HEK293 (cell line): ENCODE data around the gene ARHGAP24.

ENCODE experiments used
- CTCF ChIA-PET: fragments of 350-600 bp; formaldehyde crosslinking; extraction: SDS; loops from one replicate; lab custom pipeline; 2021; ENCODE audit warnings: antibody characterized with exemption; lab: Yijun Ruan, JAX
- POLR2A ChIA-PET: fragments of 300-600 bp; formaldehyde crosslinking; extraction: SDS; loops from one replicate; lab custom pipeline; 2020; ENCODE audit warnings: antibody characterized with exemption, inconsistent platforms; lab: Yijun Ruan, JAX
- H3K27ac ChIP-seq: fragments of 200-500 bp; sonication (Bioruptor generic); 2 replicates; pipeline ENCODE4 v1.5.1; 2014; ENCODE audit warnings: low read depth, low read length, control low read depth, inconsistent platforms; ENCODE audit errors: extremely low read depth
- H3K36me3 ChIP-seq, 2 experiments: fragments of 200-500 bp in 1 of 2; sonication (Bioruptor generic) in 1 of 2; 1 replicate in 1 of 2; 2 replicates in 1 of 2; pipeline ENCODE4 v1.5.1; 2014 to 2017; ENCODE audit warnings: inconsistent platforms in 2 of 2, low read length in 2 of 2; ENCODE audit not compliant: control insufficient read depth in 2 of 2, insufficient read depth in 1 of 2
- H3K4me1 ChIP-seq: fragments of 200-500 bp; sonication (Bioruptor generic); 2 replicates; pipeline ENCODE4 v1.5.1; 2014; ENCODE audit warnings: mild to moderate bottlenecking, low read length, inconsistent platforms; ENCODE audit not compliant: control insufficient read depth, insufficient read depth
- H3K4me3 ChIP-seq: 2 replicates; pipeline ENCODE4 v1.5.1; 2011; ENCODE audit warnings: low read depth, mild to moderate bottlenecking, control low read depth, low read length, moderate library complexity
- H3K9me3 ChIP-seq: fragments of 200-500 bp; sonication (Bioruptor generic); 2 replicates; pipeline ENCODE4 v1.5.1; 2014; ENCODE audit warnings: low read depth, low read length, inconsistent platforms; ENCODE audit not compliant: control insufficient read depth, insufficient read depth
- REPIN1 ChIP-seq: fragments of 450-650 bp; formaldehyde crosslinking; IDR thresholded peaks from 2 replicates; pipeline ENCODE4 v1.5.1; 2017; ENCODE audit warnings: missing biosample characterization, missing genetic modification characterization, low read depth
- SP7 ChIP-seq: fragments of 450-650 bp; formaldehyde crosslinking; IDR thresholded peaks from 2 replicates; pipeline ENCODE4 v1.5.1; 2016; ENCODE audit warnings: missing biosample characterization, missing genetic modification characterization
- TRIM28 ChIP-seq: IDR thresholded peaks from 2 replicates; pipeline ENCODE4 v1.6.1; 2011; ENCODE audit warnings: low read length, control low read depth, borderline replicate concordance
- WT1 ChIP-seq: fragments of 450-650 bp; formaldehyde crosslinking; IDR thresholded peaks from 2 replicates; pipeline ENCODE4 v1.5.1; 2016; ENCODE audit warnings: missing biosample characterization, missing genetic modification characterization
- ZFHX2 ChIP-seq: fragments of 450-650 bp; formaldehyde crosslinking; conservative IDR thresholded peaks from 2 replicates; pipeline ENCODE4 v1.5.1; 2016; ENCODE audit warnings: missing biosample characterization, missing genetic modification characterization
- ZFP41 ChIP-seq: fragments of 450-650 bp; formaldehyde crosslinking; IDR thresholded peaks from 2 replicates; pipeline ENCODE4 v1.5.1; 2016; ENCODE audit warnings: missing biosample characterization, missing genetic modification characterization, borderline replicate concordance
- ZNF169 ChIP-seq: fragments of 450-650 bp; formaldehyde crosslinking; IDR thresholded peaks from 2 replicates; pipeline ENCODE4 v1.5.1; 2016; ENCODE audit warnings: missing biosample characterization, missing genetic modification characterization
- ZNF266 ChIP-seq: fragments of 450-650 bp; formaldehyde crosslinking; IDR thresholded peaks from 2 replicates; pipeline ENCODE4 v1.5.1; 2016; ENCODE audit warnings: missing biosample characterization, missing genetic modification characterization, low read depth
- ZNF394 ChIP-seq: fragments of 450-650 bp; formaldehyde crosslinking; IDR thresholded peaks from 2 replicates; pipeline ENCODE4 v1.5.1; 2016; ENCODE audit warnings: missing biosample characterization, missing genetic modification characterization, mild to moderate bottlenecking, moderate library complexity, borderline replicate concordance
- ZNF501 ChIP-seq: fragments of 450-650 bp; formaldehyde crosslinking; IDR thresholded peaks from 2 replicates; pipeline ENCODE4 v1.5.1; 2016; ENCODE audit warnings: missing biosample characterization, missing genetic modification characterization
- ZNF530 ChIP-seq: fragments of 450-650 bp; formaldehyde crosslinking; IDR thresholded peaks from 2 replicates; pipeline ENCODE4 v1.5.1; 2016; ENCODE audit warnings: low read depth, missing biosample characterization, missing genetic modification characterization
- ZNF548 ChIP-seq: fragments of 450-650 bp; formaldehyde crosslinking; IDR thresholded peaks from 2 replicates; pipeline ENCODE4 v1.5.1; 2016; ENCODE audit warnings: missing biosample characterization, missing genetic modification characterization
- ZNF629 ChIP-seq: fragments of 450-650 bp; formaldehyde crosslinking; IDR thresholded peaks from 2 replicates; pipeline ENCODE4 v1.5.1; 2017; ENCODE audit warnings: missing biosample characterization, missing genetic modification characterization
- ZNF654 ChIP-seq: fragments of 450-650 bp; formaldehyde crosslinking; IDR thresholded peaks from 2 replicates; pipeline ENCODE4 v1.5.1; 2016; ENCODE audit warnings: low read depth, missing biosample characterization, missing genetic modification characterization
- ZNF660 ChIP-seq: fragments of 450-650 bp; IDR thresholded peaks from 2 replicates; pipeline ENCODE4 v1.5.1; 2018; ENCODE audit warnings: missing biosample characterization, mild to moderate bottlenecking, missing genetic modification characterization
- ZNF791 ChIP-seq: fragments of 450-650 bp; formaldehyde crosslinking; IDR thresholded peaks from 2 replicates; pipeline ENCODE4 v1.5.1; 2016; ENCODE audit warnings: missing biosample characterization, missing genetic modification characterization
- ZSCAN30 ChIP-seq: fragments of 450-650 bp; IDR thresholded peaks from 2 replicates; pipeline ENCODE4 v1.5.1; 2018; ENCODE audit warnings: missing biosample characterization, mild to moderate bottlenecking, missing genetic modification characterization, moderate library complexity
- TF ChIP-seq, protein P1 (sequence below): fragments of 450-650 bp; formaldehyde crosslinking; IDR thresholded peaks from 2 replicates; pipeline ENCODE4 v1.5.1; 2017; ENCODE audit warnings: missing biosample characterization, missing genetic modification characterization
- TF ChIP-seq, protein P2 (sequence below): fragments of 450-650 bp; formaldehyde crosslinking; IDR thresholded peaks from 2 replicates; pipeline ENCODE4 v1.5.1; 2016; ENCODE audit warnings: missing biosample characterization, missing genetic modification characterization
- TF ChIP-seq, protein P3 (sequence below): fragments of 450-650 bp; formaldehyde crosslinking; IDR thresholded peaks from 2 replicates; pipeline ENCODE4 v1.5.1; 2017; ENCODE audit warnings: missing biosample characterization, missing genetic modification characterization

Gene ARHGAP24

DNA sequence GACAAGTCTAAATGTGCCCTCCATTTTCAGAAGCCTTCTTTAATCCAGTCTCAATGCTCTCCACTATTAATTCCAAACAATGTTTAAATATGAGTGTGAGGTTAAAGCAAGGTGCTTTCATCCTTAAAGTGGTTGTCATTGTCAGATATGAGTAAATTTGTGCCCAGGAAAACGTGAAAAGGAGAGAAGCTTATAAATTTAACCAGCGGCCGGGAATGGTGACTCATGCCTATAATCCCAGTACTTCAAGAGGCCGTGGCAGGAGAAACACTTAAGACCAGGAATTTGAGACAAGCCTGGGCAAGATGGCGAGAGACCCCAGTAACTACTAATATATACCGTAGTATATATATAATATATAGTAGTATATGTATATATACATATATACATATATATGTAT, 270.0 kb downstream of the ARHGAP24 start:
- Histone ChIP-seq H3K27ac (no peak overlapping the region; the same call in 1 of the 2 replicates), H3K4me3 (no peak overlapping the region), H3K4me1 (0 out of 2 replicates have a peak, but pooled peaks cover 2% of the 10 kb centered on the region), H3K36me3 (no peaks in the 10 kb centered on the region), H3K9me3 (no peaks in the 10 kb centered on the region)
- TF ChIP-seq, protein P1, sequence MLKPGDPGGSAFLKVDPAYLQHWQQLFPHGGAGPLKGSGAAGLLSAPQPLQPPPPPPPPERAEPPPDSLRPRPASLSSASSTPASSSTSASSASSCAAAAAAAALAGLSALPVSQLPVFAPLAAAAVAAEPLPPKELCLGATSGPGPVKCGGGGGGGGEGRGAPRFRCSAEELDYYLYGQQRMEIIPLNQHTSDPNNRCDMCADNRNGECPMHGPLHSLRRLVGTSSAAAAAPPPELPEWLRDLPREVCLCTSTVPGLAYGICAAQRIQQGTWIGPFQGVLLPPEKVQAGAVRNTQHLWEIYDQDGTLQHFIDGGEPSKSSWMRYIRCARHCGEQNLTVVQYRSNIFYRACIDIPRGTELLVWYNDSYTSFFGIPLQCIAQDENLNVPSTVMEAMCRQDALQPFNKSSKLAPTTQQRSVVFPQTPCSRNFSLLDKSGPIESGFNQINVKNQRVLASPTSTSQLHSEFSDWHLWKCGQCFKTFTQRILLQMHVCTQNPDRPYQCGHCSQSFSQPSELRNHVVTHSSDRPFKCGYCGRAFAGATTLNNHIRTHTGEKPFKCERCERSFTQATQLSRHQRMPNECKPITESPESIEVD = 0 out of 2 replicates have a peak, but pooled peaks have one; percentile 41
- TF ChIP-seq ZNF266 (tag by site-specific recombination) (no peak), ZNF791 (tag by site-specific recombination) (no peak), ZSCAN30 (tag by site-specific recombination) (0 out of 2 replicates have a peak, but pooled peaks have one; percentile 32), ZNF394 (peak; percentile 45; the same call in 1 of the 2 replicates)
- POLR2A ChIA-PET = no interaction called here
- CTCF ChIA-PET = interaction anchor here (0.7 to 2.1 kb wide), 6 partner anchors 20 to 660 kb away, joined by 3 to 6 read pairs (median 4); no protein-coding TSS in a partner anchor

DNA sequence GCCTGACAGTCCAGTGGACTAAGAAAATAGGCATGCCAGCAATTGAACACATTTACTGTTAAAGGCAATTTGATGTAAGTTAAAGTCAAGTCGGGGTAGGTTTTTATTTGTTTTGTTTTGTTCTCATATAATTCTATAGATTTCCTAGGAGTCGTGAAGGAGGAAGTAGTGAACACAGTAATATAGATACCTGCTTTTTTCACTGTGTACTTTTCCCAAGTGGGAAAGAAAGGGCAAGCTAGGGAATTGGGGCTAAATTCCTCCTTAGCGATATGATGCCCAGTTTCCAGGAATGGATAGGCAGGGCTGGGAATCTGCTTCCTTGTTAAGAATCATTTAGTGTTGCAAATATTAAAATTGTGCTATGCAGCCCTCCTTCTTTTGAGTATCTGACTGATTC, 271.0 kb downstream of the ARHGAP24 start:
- no peaks in the 10 kb centered on the region for H3K9me3 ChIP-seq
- no peak overlapping the region for H3K27ac ChIP-seq
- 0 out of 2 replicates have a peak, but pooled peaks cover 2% of the 10 kb centered on the region for H3K4me1 ChIP-seq
- no peaks in the 10 kb centered on the region for H3K36me3 ChIP-seq
- CTCF ChIA-PET = interaction anchor here (1.5 to 2.5 kb wide), 3 partner anchors 328 to 596 kb away, joined by 3 to 11 read pairs (median 6); no protein-coding TSS in a partner anchor
- H3K4me3 ChIP-seq = no peak overlapping the region
- POLR2A ChIA-PET = no interaction called here
- TF ChIP-seq ZNF530 (no peak), ZNF548 (no peak), WT1 (no peak), ZNF629 (tag by site-specific recombination) (no peak), ZNF169 (no peak), ZFP41 (tag by site-specific recombination) (no peak)

DNA sequence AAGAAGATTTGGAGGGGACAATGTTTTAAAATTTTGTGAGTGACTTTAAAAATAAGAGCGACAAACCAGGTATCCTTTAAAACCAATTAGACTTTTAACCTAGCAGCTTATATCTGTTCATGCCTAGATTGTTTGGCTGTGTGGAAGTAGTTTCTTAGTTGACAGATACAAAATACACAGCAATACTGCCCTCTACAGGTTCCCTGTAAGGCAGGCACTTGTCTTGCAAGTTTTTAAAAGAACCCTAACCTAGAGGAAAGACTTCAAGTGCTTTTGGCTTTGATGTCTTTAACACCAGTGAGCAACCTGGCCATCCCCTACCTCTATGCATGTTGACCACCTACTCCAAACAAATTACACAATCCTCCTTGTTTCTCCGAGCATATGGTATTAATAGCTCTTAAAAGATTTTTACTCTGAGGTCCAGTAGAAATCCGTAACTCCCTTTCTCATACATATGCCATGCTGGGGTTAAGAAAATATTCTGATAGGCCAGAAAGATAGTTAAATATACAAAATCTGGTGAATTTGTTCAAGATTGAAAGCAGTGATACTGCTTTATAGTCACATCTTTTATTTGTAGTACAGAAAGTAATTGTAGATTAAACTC, 273.0 kb downstream of the ARHGAP24 start:
- CTCF ChIA-PET = interaction anchor here (0.5 to 2.5 kb wide), 20 partner anchors 9 to 1451 kb away, joined by 3 to 11 read pairs (median 4); partner anchors contain the start of gene ARHGAP24

More for the DNA sequence above, 273.0 kb downstream of the ARHGAP24 start:
- Histone ChIP-seq H3K4me3 (no peak overlapping the region), H3K36me3 (no peaks in the 10 kb centered on the region), H3K9me3 (no peaks in the 10 kb centered on the region), H3K4me1 (0 out of 2 replicates have a peak, but pooled peaks cover 2% of the 10 kb centered on the region), H3K27ac (no peak overlapping the region)
- POLR2A ChIA-PET = no interaction called here
- TF ChIP-seq REPIN1 = no peak
- no peak for TF ChIP-seq TRIM28
- TF ChIP-seq, protein P2, sequence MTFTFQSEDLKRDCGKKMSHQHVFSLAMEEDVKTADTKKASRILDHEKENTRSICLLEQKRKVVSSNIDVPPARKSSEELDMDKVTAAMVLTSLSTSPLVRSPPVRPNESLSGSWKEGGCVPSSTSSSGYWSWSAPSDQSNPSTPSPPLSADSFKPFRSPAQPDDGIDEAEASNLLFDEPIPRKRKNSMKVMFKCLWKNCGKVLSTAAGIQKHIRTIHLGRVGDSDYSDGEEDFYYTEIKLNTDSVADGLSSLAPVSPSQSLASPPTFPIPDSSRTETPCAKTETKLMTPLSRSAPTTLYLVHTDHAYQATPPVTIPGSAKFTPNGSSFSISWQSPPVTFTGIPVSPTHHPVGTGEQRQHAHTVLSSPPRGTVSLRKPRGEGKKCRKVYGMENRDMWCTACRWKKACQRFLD (tag by site-specific recombination) = no peak
- TF ChIP-seq SP7 = no peak
- 0 out of 2 replicates have a peak, but pooled peaks have one; percentile 37 for TF ChIP-seq ZNF660 (tag by site-specific recombination)
- TF ChIP-seq, protein P3, sequence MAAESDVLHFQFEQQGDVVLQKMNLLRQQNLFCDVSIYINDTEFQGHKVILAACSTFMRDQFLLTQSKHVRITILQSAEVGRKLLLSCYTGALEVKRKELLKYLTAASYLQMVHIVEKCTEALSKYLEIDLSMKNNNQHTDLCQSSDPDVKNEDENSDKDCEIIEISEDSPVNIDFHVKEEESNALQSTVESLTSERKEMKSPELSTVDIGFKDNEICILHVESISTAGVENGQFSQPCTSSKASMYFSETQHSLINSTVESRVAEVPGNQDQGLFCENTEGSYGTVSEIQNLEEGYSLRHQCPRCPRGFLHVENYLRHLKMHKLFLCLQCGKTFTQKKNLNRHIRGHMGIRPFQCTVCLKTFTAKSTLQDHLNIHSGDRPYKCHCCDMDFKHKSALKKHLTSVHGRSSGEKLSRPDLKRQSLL (tag by site-specific recombination) = no peak
- peak; percentile 77 for TF ChIP-seq ZNF654
- TF ChIP-seq ZNF501 (tag by site-specific recombination) = no peak
- no peak for TF ChIP-seq ZFHX2
